ENCODE results near the gene MGAT4A.

The MGAT4A gene

DNA sequence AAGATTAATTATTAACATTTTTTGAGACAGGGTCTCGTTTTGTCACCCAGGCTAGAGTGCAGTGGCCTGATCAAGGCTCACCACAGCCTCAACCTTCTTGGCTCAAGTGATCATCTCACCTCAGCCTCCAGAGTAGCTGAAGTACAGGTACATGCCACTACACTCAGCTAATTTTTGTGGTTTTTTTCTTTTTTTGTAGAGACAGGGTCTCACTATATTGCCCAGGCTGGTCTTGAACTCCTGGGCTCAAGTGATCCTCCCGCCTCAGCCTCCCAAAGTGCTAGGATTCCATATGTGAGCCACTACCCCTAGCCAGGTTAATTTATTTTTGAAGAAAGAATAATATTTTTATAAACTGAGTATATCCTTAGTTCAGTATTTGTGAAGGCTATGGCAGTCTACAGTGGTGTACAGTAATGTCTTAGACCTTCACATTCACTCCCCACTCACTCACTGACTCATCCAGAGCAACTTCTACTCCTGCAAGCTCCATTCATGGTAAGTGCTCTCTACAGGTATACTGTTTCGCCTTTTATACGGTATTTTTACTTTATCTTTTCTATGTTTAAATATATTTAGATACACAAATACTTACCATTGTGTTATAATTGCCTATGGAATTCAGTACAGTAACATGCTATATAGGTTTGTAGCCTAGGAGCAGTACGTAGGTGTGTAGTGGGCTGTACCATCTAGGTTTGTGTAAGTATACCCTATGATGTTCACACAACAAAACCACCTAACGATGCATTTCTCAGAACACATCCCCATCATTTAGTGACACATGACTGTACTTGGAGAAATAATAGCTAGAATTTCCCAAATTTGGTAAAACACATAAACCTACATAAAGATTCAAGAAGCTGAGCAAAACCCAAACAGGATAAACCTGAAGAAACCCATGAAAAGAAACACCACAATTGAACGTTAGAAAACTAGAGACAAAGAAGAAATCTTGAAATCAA is 38.6 kb downstream of the MGAT4A start:
- DNase-seq (ENCODE audit: low read depth) = no peak
- TF ChIP-seq, protein P1, sequence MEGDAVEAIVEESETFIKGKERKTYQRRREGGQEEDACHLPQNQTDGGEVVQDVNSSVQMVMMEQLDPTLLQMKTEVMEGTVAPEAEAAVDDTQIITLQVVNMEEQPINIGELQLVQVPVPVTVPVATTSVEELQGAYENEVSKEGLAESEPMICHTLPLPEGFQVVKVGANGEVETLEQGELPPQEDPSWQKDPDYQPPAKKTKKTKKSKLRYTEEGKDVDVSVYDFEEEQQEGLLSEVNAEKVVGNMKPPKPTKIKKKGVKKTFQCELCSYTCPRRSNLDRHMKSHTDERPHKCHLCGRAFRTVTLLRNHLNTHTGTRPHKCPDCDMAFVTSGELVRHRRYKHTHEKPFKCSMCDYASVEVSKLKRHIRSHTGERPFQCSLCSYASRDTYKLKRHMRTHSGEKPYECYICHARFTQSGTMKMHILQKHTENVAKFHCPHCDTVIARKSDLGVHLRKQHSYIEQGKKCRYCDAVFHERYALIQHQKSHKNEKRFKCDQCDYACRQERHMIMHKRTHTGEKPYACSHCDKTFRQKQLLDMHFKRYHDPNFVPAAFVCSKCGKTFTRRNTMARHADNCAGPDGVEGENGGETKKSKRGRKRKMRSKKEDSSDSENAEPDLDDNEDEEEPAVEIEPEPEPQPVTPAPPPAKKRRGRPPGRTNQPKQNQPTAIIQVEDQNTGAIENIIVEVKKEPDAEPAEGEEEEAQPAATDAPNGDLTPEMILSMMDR (IDR thresholded peaks at IDR 0.05; ENCODE audit: control insufficient read depth, extremely low read depth, insufficient read depth) = no peak
- H3K4me3 ChIP-seq (ENCODE audit: low read depth, low read length) = no peak overlapping the region

- DNase-seq (ENCODE audit: low read depth) = no peak
- H3K4me3 ChIP-seq (ENCODE audit: low read depth, low read length) = no peak overlapping the region
- TF ChIP-seq, protein P1 (IDR thresholded peaks at IDR 0.05; ENCODE audit: control insufficient read depth, extremely low read depth, insufficient read depth) = no peak
Measured at GRCh38 chr2:98691303-98691702, 39.6 kb downstream of the MGAT4A start.

DNA sequence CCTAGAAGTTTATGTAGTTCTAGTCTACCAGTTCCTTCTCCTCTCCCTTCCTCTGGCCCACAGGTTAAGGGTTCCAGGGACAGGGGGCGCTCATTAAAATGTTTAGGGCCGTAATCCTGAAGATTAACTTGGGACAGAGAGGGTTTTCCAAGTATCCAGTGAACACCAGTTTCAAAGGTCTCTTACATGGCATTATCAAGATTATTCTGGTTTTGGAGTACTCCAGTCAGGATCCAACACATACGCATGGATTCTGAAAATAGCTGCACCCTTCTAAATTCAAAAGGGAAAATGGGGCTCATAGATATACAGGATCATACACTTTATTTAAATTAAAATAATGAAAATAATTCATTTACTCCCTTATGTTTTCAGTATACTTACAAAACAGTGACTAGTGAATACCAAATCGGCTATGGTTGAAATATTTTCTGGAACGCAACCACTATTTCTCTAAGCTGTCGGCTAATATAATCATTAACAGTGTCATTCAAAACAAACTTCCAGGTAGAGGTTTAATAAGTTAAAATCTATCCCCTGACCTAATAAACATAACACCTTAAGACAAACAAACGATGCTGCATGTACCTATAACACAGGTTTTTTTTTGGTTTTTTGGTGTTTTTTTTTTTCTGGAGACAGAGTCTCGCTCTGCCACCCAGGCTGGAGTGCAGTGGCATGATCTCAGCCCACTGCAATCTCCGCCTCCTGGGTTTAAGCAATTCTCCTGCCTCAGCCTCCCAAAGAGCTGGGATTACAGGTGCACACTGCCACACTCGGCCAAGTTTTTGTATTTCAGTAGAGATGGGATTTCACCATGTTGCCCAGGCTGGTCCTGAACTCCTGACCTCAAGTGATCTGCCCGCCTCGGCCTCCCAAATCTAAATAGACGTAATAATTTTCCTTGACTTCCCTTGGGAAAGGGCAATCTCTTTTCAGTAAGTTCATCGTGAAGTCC is 44.7 kb downstream of the MGAT4A start:
- TF ChIP-seq, protein P1 (IDR thresholded peaks at IDR 0.05; ENCODE audit: control insufficient read depth, extremely low read depth, insufficient read depth) = no peak

GRCh38 chr2:98683728-98684127 is 47.2 kb downstream of the MGAT4A start:
- TF ChIP-seq, protein P1 (IDR thresholded peaks at IDR 0.05; ENCODE audit: control insufficient read depth, extremely low read depth, insufficient read depth) = no peak
- no peak overlapping the region for H3K4me3 ChIP-seq (ENCODE audit: low read depth, low read length)
- DNase-seq (ENCODE audit: low read depth) = no peak

More for the DNA sequence above, 44.7 kb downstream of the MGAT4A start:
- no peak overlapping the region for H3K4me3 ChIP-seq (ENCODE audit: low read depth, low read length)
- DNase-seq (ENCODE audit: low read depth) = no peak

- TF ChIP-seq, protein P1 (IDR thresholded peaks at IDR 0.05; ENCODE audit: control insufficient read depth, extremely low read depth, insufficient read depth) = no peak
- H3K4me3 ChIP-seq (ENCODE audit: low read depth, low read length) = no peak overlapping the region
Measured at GRCh38 chr2:98676742-98677141, 54.2 kb downstream of the MGAT4A start.

GRCh38 chr2:98674233-98674964 is 56.5 kb downstream of the MGAT4A start:
- no peak overlapping the region for H3K4me3 ChIP-seq (ENCODE audit: low read depth, low read length)
- TF ChIP-seq, protein P1 (IDR thresholded peaks at IDR 0.05; ENCODE audit: control insufficient read depth, extremely low read depth, insufficient read depth) = no peak
- no peak for DNase-seq (ENCODE audit: low read depth)

More at GRCh38 chr2:98676742-98677141, 54.2 kb downstream of the MGAT4A start:
- DNase-seq (ENCODE audit: low read depth) = no peak

Measured in LNCaP clone FGC (cell line).